Measurements from ENCODE around the gene MESP2.
A peak's percentile ranks its signal among the peaks of the same experiment; 100 is the strongest.
"Not testable (repeated sequence)": the region's sequence is repeated elsewhere in the genome, so short reads cannot be mapped to it uniquely, and the experiment has no call there.

MESP2 gene

GRCh38 chr15:89781891-89782618 is 5.9 kb downstream of the MESP2 start:
- DNase-seq: peak; percentile 50

GRCh38 chr15:89782619-89782950 is 6.5 kb downstream of the MESP2 start:
- DNase-seq: not testable (repeated sequence)

DNA sequence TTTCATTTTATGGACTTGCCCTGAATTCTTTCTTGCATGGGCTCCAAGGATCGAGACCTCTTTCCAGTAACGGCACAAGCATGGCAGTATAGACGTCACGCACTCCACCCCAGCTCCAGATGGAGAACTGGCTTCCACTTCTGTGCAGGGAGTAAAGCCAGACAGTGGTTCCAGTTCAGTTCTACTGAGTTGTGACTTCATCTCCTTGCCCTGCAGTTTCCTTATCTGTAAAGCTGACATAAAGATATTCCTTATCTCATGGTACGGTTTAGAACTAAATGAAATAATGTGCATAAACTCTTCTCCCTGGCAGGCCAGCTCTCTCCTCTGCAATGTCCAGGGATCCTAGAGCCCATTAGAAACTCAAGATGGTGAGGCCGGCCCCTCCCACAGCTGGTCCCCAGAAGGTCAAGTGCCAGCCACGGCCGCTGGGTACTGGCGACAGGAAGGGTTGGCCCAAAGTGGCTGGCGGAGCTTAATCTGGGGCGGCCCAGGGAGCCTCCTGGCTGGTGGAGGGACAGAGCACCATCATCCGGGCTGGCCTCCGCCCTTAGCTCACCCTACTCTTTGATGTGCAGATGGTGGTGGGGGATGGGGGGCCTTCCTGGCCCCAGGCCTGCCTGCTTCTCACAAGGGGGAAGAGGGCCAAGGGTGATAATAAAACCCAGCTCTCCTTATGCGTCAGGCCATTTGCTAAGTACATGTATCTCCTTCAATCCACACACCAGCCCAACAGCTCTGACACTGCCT is 7.2 kb downstream of the MESP2 start:
- no peak for DNase-seq

DNA sequence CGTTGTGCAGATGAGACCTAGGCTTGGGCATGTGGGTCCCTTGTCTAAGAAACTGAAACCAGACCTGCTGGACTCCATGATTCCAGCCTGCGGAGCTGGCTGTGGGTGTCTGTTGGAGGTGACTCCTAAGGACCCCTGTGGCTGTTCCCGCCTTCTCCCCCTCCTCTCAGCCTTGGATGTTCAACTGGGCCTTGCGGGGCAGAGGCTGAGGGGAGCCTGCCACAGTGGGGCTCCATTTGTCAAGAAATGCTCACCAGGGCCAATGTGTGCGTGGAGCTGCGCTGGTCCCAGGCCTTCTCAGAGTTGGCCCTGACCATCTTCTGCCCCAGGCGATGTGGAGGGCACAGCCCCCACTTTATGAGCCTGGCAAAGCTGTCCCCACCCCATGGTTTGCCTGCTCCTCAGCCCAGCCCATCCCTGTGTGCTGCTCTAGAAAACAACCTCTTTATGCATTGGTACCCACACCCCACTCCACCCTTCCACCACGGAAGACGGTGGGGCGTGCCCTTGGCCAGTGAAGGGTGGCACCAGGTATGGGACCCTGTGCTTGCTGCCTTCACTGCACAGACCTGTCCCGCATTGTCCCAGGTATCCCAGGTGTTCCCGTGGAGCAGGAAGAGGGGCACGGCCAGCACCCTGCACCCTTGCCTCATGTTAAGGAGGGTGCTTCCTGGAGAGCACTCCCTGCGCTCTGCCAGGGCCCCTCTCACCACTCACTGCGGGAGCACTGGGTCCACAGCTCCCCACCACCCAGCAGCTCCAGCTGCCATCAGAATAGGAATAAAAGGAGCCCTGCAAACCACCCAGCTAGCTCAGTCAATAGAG is 7.9 kb downstream of the MESP2 start:
- no peak for DNase-seq

- DNase-seq: no peak
Observed at GRCh38 chr15:89784686-89784960, 8.5 kb downstream of the MESP2 start.

- no peak for DNase-seq
Observed at GRCh38 chr15:89785064-89785773, 9.1 kb downstream of the MESP2 start.

DNA sequence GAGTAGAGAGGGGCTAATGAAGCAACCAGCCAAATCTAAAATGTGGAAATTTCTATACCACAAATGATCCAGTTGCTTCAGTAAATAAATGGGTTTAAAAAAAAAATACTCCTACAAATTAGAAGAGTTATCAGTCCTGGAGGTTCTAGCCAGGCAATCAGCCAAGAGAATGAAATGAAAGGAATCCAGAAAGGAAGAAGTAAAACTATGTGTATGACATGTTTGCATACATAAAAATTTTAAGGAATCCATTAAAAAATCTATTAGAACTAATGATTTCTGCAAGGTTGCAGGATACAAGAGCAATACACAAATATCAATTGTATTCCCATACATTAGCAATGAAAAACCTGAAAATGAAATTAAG is 9.6 kb downstream of the MESP2 start:
- peak; percentile 66 for DNase-seq

DNA sequence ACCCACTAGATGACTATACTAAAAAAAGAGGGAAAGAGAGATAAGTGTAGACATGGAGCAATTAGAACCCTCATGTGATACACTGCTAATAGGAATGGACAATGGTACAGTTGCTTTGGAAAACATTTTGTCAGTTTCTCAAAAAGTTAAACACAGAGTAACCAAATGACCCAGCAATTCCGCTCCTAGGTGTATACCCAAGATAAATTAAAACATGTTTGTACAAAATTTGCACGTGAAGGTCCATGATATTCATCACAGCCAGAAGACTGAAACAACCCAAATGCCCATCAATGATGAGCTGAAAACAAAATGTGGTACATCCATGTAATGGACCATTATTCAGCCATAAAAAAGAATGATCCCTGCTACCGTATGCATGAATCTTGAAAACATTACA is 11.8 kb downstream of the MESP2 start:
- no peak for DNase-seq

DNA sequence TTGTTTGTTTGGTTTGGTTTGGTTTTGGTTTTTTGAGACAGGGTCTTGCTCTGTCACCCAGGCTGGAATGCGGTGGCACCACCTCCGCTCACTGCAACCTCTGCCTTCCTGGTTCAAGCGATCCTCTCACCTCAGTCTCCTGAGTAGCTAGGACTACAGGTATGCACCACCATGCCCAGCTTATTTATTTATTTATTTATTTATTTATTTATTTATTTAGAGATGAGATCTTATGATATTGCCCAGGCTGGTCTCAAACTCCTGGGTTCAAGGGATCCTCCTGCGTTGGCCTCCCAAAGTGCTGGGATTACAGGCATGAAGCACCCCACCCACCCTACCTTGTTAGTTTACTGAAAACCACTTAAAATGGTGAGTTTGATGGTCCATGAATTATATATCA is 12.5 kb downstream of the MESP2 start:
- DNase-seq: not testable (repeated sequence)

DNA sequence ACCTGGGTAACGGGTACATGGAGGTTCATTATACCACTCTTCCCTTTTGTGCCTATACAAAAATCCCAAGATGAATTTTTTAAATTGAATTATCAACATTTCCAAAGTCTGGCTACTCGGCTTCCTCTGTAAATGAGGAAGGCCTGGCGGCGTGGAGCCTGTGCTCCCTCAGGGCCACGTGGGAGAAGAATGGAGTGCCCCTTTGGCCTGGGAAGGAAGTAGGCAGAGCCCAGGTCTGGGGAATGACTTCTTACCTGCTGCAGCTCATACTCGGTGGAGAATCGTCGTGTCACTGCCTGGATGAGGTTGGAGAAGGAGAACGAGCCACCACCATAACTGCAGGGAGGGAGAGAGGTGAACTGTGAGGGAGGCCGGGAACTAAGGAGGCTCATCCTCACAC is 14.1 kb downstream of the MESP2 start:
- no peak for DNase-seq

DNA sequence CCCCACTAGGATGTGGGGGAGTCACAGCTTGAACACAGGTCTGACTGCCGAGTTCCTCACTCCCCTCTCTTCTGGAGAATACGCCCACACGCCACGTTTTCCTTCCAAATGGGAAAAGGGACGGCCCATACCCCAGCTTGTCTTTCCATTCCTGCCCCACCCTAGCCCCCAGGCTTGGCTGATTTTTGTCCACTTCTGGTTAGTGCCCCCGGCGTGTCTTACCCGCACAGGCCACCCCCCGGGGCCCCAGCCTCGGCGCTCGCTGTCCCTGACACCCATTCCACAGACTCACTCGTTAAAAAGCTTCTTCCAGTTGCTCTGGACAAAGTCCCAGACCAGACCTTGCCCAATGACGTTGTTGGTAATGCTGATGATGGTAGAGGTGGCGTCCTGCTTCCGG is 14.5 kb downstream of the MESP2 start:
- no peak for DNase-seq

- no peak for DNase-seq
Observed at GRCh38 chr15:89792106-89792805, 16.1 kb downstream of the MESP2 start.

DNA sequence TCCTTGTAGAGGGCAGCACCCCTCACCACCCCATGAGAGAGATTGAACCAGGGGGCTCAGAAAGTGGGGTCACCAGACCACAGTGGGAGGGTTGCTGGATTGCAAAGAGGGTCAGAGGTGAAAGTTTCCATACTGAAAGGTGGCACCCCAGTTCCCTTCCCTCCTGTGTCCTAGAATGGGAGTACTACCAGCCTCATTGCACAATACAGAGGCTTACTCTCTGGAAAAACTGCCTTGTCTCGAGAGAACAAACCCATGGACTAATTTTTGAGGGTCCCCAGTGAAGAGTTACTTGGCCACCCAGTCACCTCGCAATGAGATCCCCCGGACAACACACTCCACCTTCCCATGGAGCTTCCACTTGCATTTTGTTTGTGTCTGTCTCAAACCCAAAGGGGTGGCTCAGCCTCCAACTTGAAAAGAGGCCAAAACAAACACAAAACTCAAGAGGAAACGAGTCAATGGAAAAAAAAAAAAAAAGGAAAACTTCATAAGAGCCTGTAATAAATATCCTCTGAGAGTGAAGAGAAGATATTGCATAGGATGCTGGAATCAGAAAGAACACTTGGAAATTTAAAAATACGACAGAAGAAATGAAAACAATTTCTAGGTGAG is 18.6 kb downstream of the MESP2 start:
- peak; percentile 52 for DNase-seq

- no peak for DNase-seq
Observed at GRCh38 chr15:89795996-89796395, 19.9 kb downstream of the MESP2 start.

DNA sequence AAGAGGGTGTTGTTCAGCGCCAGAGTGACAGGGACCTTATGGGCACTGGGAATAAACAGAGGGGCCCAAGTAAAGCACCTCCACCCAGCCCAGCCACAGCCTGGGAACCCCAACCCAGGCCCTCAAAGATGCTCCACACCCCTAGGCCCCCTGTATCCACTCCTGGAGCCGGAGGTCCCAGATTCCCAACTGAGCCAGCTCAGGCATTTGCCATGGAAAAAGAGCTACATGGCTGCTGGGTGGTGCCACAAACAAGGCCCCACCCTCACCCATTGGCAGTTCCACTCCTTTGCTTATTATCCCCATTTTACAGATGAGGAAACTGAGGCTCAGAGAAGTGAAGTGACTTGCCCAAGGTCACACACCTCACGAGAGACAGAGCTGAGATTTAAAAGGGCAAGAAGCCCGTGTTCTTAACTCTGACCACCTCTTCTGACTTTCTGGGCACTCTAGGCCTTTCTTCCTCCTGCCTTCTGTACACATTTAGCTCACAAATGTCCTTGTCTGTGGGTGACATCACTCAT is 21.6 kb downstream of the MESP2 start:
- no peak for DNase-seq

GRCh38 chr15:89799011-89799911 is 23.1 kb downstream of the MESP2 start:
- no peak for DNase-seq

GRCh38 chr15:89799918-89800498 is 23.9 kb downstream of the MESP2 start:
- no peak for DNase-seq

- DNase-seq: no peak
Observed at GRCh38 chr15:89801471-89802195, 25.5 kb downstream of the MESP2 start.

DNA sequence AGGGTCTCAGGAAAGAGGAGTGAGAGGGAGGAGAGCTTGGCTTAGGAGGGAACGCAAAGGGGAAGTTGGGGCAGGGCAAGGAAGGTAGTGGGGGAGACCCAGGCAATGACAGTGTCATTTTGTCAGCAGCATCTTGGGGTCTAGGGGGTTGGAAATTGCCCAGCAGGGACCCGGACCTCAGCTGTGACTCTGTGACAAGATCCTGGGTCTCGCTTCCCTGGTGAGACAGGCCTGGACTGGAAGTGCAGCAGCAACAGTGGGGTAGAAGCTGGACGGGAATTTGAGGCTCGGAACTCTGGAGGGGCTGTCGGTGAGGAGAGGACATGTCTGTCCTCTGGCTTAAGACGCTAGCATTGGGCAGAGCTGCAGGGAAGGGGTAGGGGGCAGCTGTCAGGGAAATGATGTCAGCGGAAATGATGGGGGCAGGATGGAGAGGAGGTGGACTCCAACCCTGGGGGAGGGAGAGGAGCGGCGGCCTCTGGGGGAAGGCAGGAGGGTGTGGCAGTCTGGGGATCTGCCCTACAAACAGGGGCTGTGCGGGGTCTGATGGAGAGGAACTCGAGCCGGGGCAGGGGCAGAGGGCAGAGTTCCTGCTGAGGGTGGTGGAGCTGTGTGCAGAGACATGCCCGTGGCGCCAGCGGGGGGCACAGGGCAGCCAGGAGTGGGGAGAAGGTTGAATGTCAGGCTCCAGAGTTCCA is 26.2 kb downstream of the MESP2 start:
- DNase-seq: no peak
